ENCODE data around the gene SEC31A. TPM values are rescaled to one million over a fixed set of nuclear protein-coding genes. Genes with fewer than 3 reads are reported as not detected.

Gene SEC31A
- total RNA-seq, 1 experiment from 2014 or later, result 128 TPM

- no peak overlapping the region for H3K23ac ChIP-seq (ENCODE audit: insufficient read length, low read depth, low read length)
- DNase-seq, result no peak
- no peaks in the 10 kb centered on the region for H3K4me1 ChIP-seq (ENCODE audit: insufficient read depth, low read length)
- H3K4me2 ChIP-seq (ENCODE audit: insufficient read depth, insufficient read length, low read length), result no peak overlapping the region
- no peak overlapping the region for H2BK5ac ChIP-seq (ENCODE audit: insufficient read length, low read length)
- H2AFZ ChIP-seq (ENCODE audit: low read length), result no peak overlapping the region
- no peak overlapping the region for H4K8ac ChIP-seq (replicated peaks; ENCODE audit: insufficient read length, low read depth, low read length)
- H4K20me1 ChIP-seq (ENCODE audit: control insufficient read depth, insufficient read depth, insufficient read length), result no peaks in the 10 kb centered on the region
- no peak overlapping the region for H3K18ac ChIP-seq (ENCODE audit: insufficient read length, low read depth, low read length)
- H4K91ac ChIP-seq (ENCODE audit: insufficient read length, low read depth, low read length), result no peak overlapping the region
- no peaks in the 10 kb centered on the region for H3K79me1 ChIP-seq (ENCODE audit: insufficient read depth, low read depth, low read length, poor library complexity, severe bottlenecking)
- H3K9me3 ChIP-seq (ENCODE audit: control insufficient read depth, low read depth, low read length), result no peaks in the 10 kb centered on the region
- no peaks in the 10 kb centered on the region for H3K27me3 Mint-ChIP-seq (ENCODE audit: low read depth)
- no peak overlapping the region for H2AK5ac ChIP-seq (ENCODE audit: insufficient read length, low read length)
- peaks cover 5 to 45% (median 37%) of the 10 kb centered on the region in 3 experiments; a peak in 5 of 7 replicates for H3K36me3 Mint-ChIP-seq (ENCODE audit: insufficient read depth in 1 of 3, low read depth in 3 of 3)
- H3K23me2 ChIP-seq (ENCODE audit: insufficient read length, low read depth, low read length, poor library complexity, severe bottlenecking), result no peaks in the 10 kb centered on the region
- H3K4me3 Mint-ChIP-seq, result no peak overlapping the region
- H3K14ac ChIP-seq (ENCODE audit: insufficient read depth, low read length), result no peak overlapping the region
- no peak overlapping the region for H2BK15ac ChIP-seq (ENCODE audit: low read depth, low read length)
- no peak overlapping the region for H2BK20ac ChIP-seq (ENCODE audit: low read depth, low read length, poor library complexity, severe bottlenecking)
- H3K27ac ChIP-seq (ENCODE audit: insufficient read length, low read depth, low read length), result no peak overlapping the region
- H3K27ac Mint-ChIP-seq, result no peak overlapping the region
- H3K9ac ChIP-seq (ENCODE audit: extremely low read depth, insufficient read length, low read length), result no peak overlapping the region
- WGBS (ENCODE audit: extremely low coverage, insufficient read length, low lambda C conversion rate), result no CpG with 5 or more reads among the region's 2 CpGs
- no peak for TF ChIP-seq CTCF (conservative IDR thresholded peaks at IDR 0.05)
- no peaks in the 10 kb centered on the region for H3K27me3 ChIP-seq (ENCODE audit: insufficient read depth, low read length)
- H3K56ac ChIP-seq (ENCODE audit: insufficient read length, low read depth, low read length), result no peak overlapping the region
- no peak overlapping the region for H2BK120ac ChIP-seq (ENCODE audit: low read depth, low read length, poor library complexity, severe bottlenecking)
- no peak overlapping the region for H2BK12ac ChIP-seq (ENCODE audit: insufficient read length, low read depth, low read length)
- no peaks in the 10 kb centered on the region for H3K9me3 Mint-ChIP-seq
- peaks cover 2% of the 10 kb centered on the region; the same call in 1 of the 2 replicates for H3K79me2 ChIP-seq (ENCODE audit: insufficient read depth, low read length)
- H3K4me1 Mint-ChIP-seq, result peaks cover 3% of the 10 kb centered on the region in 2 experiments; a peak in 2 of 4 replicates
- no peak overlapping the region for H3K4ac ChIP-seq (ENCODE audit: low read depth, low read length)
- H4K5ac ChIP-seq (ENCODE audit: insufficient read length, low read depth, low read length), result no peak overlapping the region
- H3T11ph ChIP-seq (ENCODE audit: low read length), result no peak overlapping the region
Measured at GRCh38 chr4:82905205-82905604, 14.3 kb upstream of the SEC31A start.

Measured in H9 (cell line).